Measurements from ENCODE around the gene CCN6.

CCN6 gene

GRCh38 chr6:112017760-112018537 is 36.0 kb upstream of the CCN6 start:
- TF ChIP-seq CTCF (IDR thresholded peaks at IDR 0.05; ENCODE audit: borderline replicate concordance, control extremely low read depth, extremely low read depth, insufficient read depth, missing control alignments): no peak
- no peak for DNase-seq (ENCODE audit: low spot score)
- in situ Hi-C loops (cut with MboI; ENCODE audit: low sequenced_read_pairs, unreplicated experiment): loop anchor here (25.0 kb wide), 1 partner anchor 981 kb away; no protein-coding TSS in a partner anchor

DNA sequence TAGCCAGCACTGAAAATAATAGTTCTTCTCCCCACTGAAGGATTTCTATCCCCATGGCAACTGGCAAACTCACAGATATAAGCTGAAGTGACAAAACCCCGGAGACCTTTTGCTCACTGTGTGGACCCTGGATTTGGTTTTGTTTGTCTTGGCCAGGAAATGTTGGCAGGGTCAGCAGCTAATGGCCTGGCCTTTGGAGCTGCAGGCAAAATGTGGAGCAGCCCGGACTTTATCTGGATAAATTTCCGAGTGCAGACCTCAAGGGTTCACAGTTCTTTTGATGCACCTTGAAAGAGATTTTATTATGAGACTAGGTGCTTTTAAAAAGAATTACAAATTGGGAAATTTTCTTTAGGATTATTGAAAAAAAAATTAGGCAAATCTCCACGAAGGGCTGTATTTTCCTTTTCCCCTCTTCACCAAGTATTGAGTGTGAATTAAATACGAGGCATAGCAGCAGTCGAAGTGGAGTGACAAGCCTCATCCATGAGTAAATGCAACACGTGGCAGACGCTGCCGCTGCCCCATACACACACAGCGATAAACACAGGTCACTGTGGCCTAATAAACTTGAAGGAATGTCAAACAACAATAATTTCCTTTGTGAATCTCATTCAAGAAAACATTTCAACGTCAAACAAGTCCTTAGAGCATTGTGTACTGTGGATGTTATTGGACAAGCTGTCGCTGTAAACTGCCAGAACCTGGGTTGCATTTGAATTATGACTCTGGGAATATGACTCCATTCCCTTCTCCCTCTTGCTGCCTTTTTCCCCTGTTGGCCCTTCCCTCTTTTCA is 35.1 kb upstream of the CCN6 start:
- in situ Hi-C loops (cut with MboI; ENCODE audit: low sequenced_read_pairs, unreplicated experiment): loop anchor here (25.0 kb wide), 1 partner anchor 982 kb away; no protein-coding TSS in a partner anchor
- no peak for DNase-seq (ENCODE audit: low spot score)

GRCh38 chr6:112019589-112019988 is 34.3 kb upstream of the CCN6 start:
- no peak for TF ChIP-seq CTCF (IDR thresholded peaks at IDR 0.05; ENCODE audit: borderline replicate concordance, control extremely low read depth, extremely low read depth, insufficient read depth, missing control alignments)
- in situ Hi-C loops (cut with MboI; ENCODE audit: low sequenced_read_pairs, unreplicated experiment): loop anchor here (25.0 kb wide), 1 partner anchor 982 kb away; no protein-coding TSS in a partner anchor
- no peak for DNase-seq (ENCODE audit: low spot score)

More for the DNA sequence above, 35.1 kb upstream of the CCN6 start:
- TF ChIP-seq CTCF (IDR thresholded peaks at IDR 0.05; ENCODE audit: borderline replicate concordance, control extremely low read depth, extremely low read depth, insufficient read depth, missing control alignments): no peak

- TF ChIP-seq CTCF (IDR thresholded peaks at IDR 0.05; ENCODE audit: borderline replicate concordance, control extremely low read depth, extremely low read depth, insufficient read depth, missing control alignments): no peak
- DNase-seq (ENCODE audit: low spot score): no peak
- in situ Hi-C loops (cut with MboI; ENCODE audit: low sequenced_read_pairs, unreplicated experiment): loop anchor here (25.0 kb wide), 1 partner anchor 984 kb away; no protein-coding TSS in a partner anchor
These were observed 32.1 kb upstream of the CCN6 start for GRCh38 chr6:112021691-112022310.

GRCh38 chr6:112022749-112023148 is 31.2 kb upstream of the CCN6 start:
- DNase-seq (ENCODE audit: low spot score): no peak
- in situ Hi-C loops (cut with MboI; ENCODE audit: low sequenced_read_pairs, unreplicated experiment): loop anchor here (25.0 kb wide), 1 partner anchor 985 kb away; no protein-coding TSS in a partner anchor
- TF ChIP-seq CTCF (IDR thresholded peaks at IDR 0.05; ENCODE audit: borderline replicate concordance, control extremely low read depth, extremely low read depth, insufficient read depth, missing control alignments): no peak

- TF ChIP-seq CTCF (IDR thresholded peaks at IDR 0.05; ENCODE audit: borderline replicate concordance, control extremely low read depth, extremely low read depth, insufficient read depth, missing control alignments): no peak
- in situ Hi-C loops (cut with MboI; ENCODE audit: low sequenced_read_pairs, unreplicated experiment): loop anchor here (25.0 kb wide), 1 partner anchor 987 kb away; no protein-coding TSS in a partner anchor
- DNase-seq (ENCODE audit: low spot score): no peak
These were observed 29.4 kb upstream of the CCN6 start for GRCh38 chr6:112024464-112024863.

Data from GM13976 (cell line).